Measurements from ENCODE around the gene TMED1.
"Not testable (repeated sequence)": the region's sequence is repeated elsewhere in the genome, so short reads cannot be mapped to it uniquely, and the experiment has no call there.

The TMED1 gene

GRCh38 chr19:10862561-10863106 is 26.6 kb upstream of the TMED1 start:
- no peak for DNase-seq (ENCODE audit: low spot score)

GRCh38 chr19:10861103-10861651 is 25.2 kb upstream of the TMED1 start:
- no peak for DNase-seq (ENCODE audit: low spot score)

GRCh38 chr19:10858204-10858828 is 22.3 kb upstream of the TMED1 start:
- DNase-seq (ENCODE audit: low spot score) = no peak

- not testable (repeated sequence) for DNase-seq (ENCODE audit: low spot score)
Observed at GRCh38 chr19:10856899-10857298, 20.9 kb upstream of the TMED1 start.

DNA sequence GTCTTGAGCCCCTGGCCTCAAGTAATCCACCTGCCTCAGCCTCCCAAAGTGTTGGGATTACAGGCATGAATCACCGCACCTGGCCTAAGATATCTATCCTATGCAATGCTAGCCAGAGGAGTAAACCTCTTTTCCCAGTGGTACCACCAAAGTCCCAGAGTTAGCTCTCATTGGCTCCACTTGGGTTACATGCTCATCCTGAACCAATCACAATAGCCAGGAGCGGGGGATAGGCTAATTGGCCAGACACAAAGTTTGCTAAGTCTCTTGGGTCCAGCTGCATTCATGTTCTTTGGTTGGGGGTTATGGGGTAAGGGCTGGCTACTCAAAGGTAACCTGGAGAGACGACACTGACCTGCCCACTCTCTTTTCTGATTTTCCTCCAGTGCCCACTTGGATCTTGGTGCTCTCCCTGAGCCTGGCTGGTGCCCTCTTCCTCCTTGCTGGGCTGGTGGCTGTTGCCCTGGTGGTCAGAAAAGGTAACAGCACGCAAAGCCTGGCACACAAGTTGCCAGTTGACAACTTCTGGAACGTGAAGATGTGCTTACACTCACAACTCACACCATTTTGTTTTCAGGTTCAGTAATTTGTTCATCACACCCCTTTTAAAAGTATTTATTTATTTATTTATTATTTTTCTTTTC is 20.0 kb upstream of the TMED1 start:
- DNase-seq (ENCODE audit: low spot score) = no peak

- no peak for DNase-seq (ENCODE audit: low spot score)
Observed at GRCh38 chr19:10854350-10855089, 18.5 kb upstream of the TMED1 start.

- DNase-seq (ENCODE audit: low spot score) = no peak
Observed at GRCh38 chr19:10852941-10853340, 16.9 kb upstream of the TMED1 start.

GRCh38 chr19:10852098-10852800 is 16.2 kb upstream of the TMED1 start:
- DNase-seq (ENCODE audit: low spot score) = no peak

GRCh38 chr19:10850631-10851030 is 14.6 kb upstream of the TMED1 start:
- no peak for DNase-seq (ENCODE audit: low spot score)

GRCh38 chr19:10848230-10848856 is 12.3 kb upstream of the TMED1 start, which contains the start of gene C19orf38:
C19orf38 (plus strand) TSS chr19:10848415; CDS start chr19:10848509, 94 bp downstream.
- no peak for DNase-seq (ENCODE audit: low spot score)

DNA sequence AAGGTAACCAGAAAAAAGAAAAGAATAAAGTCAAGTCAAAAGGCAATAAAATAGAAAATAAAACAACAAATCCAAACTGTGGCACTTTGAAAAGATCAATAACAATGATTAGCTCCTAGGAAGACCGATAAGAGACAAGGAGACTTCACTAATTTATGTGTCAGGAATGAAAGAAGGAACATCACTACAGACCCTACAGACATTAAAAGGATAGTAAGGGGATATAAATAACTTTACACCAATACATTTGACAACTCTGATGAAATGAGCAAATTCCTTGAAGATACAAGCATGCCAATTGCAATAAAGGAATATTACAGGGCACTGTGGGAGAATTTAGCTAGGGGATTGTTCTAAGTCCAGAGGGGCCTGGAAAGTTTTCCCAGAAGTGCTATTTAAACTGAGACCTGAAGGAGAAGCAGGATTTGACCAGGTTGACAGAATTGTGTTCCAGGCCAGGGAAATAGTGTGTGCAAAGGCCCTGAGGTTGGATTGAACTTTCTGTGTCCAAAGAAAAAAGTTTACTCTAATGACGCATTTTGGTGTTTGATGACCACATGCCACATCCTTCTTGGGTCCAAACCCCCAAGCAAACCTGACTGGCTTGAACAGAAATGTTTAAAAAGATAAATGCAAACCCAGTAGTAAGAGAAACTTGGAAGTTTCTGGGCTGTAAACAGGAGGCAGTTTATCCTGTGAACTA is 10.6 kb upstream of the TMED1 start:
- no peak for DNase-seq (ENCODE audit: low spot score)

- DNase-seq (ENCODE audit: low spot score) = no peak
Observed at GRCh38 chr19:10842788-10843187, 6.8 kb upstream of the TMED1 start.

GRCh38 chr19:10839114-10840050 is 3.4 kb upstream of the TMED1 start:
- DNase-seq (ENCODE audit: low spot score) = no peak

GRCh38 chr19:10838377-10838776 is 2.4 kb upstream of the TMED1 start:
- no peak for DNase-seq (ENCODE audit: low spot score)

DNA sequence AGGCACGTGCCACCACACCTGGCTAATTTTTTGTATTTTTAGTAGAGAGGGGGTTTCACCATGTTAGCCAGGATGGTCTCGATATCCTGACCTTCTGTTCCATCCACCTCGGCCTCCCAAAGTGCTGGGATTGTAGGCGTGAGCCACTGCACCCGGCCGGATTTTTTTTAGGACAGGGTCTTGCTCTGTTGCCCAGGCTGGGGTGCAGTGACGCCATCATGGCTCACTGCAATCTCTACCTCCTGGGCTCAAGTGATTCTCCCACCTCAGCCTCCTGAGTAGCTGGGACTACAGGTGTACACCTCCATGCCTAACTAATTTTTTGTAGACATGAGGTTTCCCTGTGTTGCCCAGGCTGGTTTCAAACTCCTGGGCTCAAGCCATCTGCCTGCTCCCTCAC is 1.6 kb upstream of the TMED1 start:
- DNase-seq (ENCODE audit: low spot score) = not testable (repeated sequence)

DNA sequence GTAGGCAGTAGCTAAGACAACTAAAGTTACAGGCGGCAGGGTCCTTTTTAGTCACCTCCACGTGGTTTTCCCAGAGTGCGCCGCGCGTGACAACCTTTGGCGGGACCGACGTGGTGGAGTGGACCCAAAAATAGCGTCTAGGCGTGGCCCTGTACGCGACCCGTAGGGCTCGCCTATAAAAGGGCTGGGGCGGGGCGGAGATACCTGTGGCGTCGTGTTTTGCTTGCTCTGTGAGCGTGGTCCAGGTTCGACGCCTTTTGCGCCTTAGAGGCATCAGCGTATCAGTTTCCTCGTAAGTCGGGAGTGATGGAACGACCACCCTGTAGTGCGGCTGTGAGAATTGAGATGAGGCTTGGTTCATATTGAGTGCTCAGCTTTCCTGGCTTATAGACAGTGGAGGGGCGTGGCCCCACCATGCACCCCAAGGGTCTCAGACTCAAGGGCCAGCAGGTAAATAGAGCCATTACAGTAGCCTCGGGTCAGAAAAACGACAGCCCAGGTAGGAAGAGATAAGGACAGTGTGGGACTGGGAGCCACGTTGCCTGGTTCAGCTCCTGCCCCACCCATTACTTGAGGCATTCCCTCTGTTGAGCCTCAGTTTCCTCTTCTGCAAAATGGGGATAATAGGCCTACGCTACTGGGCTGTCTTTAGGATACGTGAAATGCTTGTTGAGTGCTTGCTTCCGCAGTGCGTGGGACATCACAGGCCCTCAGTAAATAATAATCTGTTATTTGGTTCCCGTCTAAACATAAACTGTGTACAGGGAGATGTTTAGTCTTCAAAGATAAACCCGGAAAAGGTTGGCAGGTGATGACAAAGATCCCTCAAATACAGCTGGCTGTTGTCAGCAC is 693 bp upstream of the TMED1 start:
- no peak for DNase-seq (ENCODE audit: low spot score)

DNA sequence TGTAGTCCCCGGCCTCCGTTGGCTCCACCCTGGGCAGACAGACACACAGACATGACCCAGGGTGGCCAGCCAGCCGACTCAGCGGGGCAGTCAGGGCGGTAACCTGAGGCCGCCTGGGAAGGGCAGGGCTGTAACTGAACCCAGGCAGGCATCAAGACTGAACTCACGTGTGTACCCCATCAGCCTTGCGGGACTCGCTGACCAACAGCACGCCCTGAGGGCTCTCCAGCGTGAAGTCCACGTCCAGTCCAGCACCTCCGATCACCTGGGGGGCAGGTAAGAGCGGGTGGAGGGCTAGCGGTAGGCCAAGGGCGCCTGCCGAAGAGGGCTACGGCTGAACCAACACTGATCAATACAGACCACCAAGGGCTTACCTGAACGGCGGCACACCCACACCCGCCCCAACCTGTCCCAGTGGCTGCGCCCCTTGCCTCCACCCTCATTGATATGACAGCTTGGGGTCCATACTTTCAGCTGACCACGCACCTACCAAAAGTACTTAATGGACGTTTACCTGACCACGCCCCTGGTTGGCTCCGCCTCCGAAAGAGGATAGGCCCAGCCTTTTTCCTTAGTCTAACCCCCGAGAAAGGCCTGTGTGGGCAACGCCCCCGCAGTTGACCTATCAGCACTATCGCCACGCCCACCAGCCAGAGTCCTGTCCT is 791 bp downstream of the TMED1 start:
- no peak for DNase-seq (ENCODE audit: low spot score)

- no peak for DNase-seq (ENCODE audit: low spot score)
Observed at GRCh38 chr19:10832939-10833296, 3.1 kb downstream of the TMED1 start.

Data from pons (tissue), 1 donor.